Right atrium auricular region (tissue), 2 donors: Measurements from ENCODE around the gene CYP4B1. TPM values are rescaled to one million over a fixed set of nuclear protein-coding genes. Genes with fewer than 3 reads are reported as not detected.

Experiments
- DNase-seq: peaks from one replicate; pipeline ENCODE4 v3.0.0-alpha.2; 2019; ENCODE audit warnings: low spot score
- H3K27ac ChIP-seq, 2 donors: fragments of 200-600 bp; sonication (generic); 1 replicate in 1 of 2; 2 replicates in 1 of 2; pipeline ENCODE4 v1.5.1; 2016 to 2019
- H3K27me3 ChIP-seq, 2 donors: fragments of 200-600 bp; sonication (generic); one replicate each; pipeline versions ENCODE4 v1.5.1 to v1.6.0; 2017 to 2019
- H3K36me3 ChIP-seq: fragments of 200-600 bp; sonication (generic); one replicate; pipeline ENCODE4 v1.5.1; 2016
- H3K4me1 ChIP-seq, 2 donors: fragments of 200-600 bp; sonication (generic); one replicate each; pipeline versions ENCODE4 v1.5.1 to v1.6.0; 2017 to 2019
- H3K4me3 ChIP-seq, 2 donors: fragments of 200-600 bp; sonication (generic); 1 replicate in 1 of 2; 2 replicates in 1 of 2; pipeline ENCODE4 v1.5.1; 2017 to 2019; ENCODE audit warnings: mild to moderate bottlenecking in 1 of 2, moderate library complexity in 1 of 2
- H3K9me3 ChIP-seq, 2 donors: fragments of 200-600 bp; sonication (generic); one replicate each; pipeline ENCODE4 v1.5.1; 2019
- total RNA-seq, 2 donors: library from RNA; depleted of rRNA; stranded (reverse); fragments of >200 nt; gene quantifications; one replicate each; pipeline ENCODE4 v1.1.0, GENCODE V29; 2016
- TF ChIP-seq, protein P1 (sequence below), 2 donors: fragments of 200-600 bp; sonication (generic); IDR thresholded peaks; one replicate each; pipeline ENCODE4 v1.5.1; 2019; ENCODE audit warnings: antibody characterized with exemption in 2 of 2

Gene CYP4B1
- total RNA-seq, 2 donors from 2014 or later: 20.0 to 47.8 TPM

- H3K4me3 ChIP-seq: no peak overlapping the region
- H3K9me3 ChIP-seq: no peaks in the 10 kb centered on the region
- no peaks in the 10 kb centered on the region for H3K27me3 ChIP-seq
- peaks cover 0 to 25% of the 10 kb centered on the region in 2 donors for H3K4me1 ChIP-seq
- peak overlapping the region in 1 of 2 donors; percentile 7 for H3K27ac ChIP-seq
- DNase-seq: no peak
- H3K36me3 ChIP-seq: peaks cover 33% of the 10 kb centered on the region
- TF ChIP-seq, protein P1, sequence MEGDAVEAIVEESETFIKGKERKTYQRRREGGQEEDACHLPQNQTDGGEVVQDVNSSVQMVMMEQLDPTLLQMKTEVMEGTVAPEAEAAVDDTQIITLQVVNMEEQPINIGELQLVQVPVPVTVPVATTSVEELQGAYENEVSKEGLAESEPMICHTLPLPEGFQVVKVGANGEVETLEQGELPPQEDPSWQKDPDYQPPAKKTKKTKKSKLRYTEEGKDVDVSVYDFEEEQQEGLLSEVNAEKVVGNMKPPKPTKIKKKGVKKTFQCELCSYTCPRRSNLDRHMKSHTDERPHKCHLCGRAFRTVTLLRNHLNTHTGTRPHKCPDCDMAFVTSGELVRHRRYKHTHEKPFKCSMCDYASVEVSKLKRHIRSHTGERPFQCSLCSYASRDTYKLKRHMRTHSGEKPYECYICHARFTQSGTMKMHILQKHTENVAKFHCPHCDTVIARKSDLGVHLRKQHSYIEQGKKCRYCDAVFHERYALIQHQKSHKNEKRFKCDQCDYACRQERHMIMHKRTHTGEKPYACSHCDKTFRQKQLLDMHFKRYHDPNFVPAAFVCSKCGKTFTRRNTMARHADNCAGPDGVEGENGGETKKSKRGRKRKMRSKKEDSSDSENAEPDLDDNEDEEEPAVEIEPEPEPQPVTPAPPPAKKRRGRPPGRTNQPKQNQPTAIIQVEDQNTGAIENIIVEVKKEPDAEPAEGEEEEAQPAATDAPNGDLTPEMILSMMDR (IDR thresholded peaks at IDR 0.05): no peak
Measured at GRCh38 chr1:46812996-46813857, 14.4 kb downstream of the CYP4B1 start.

DNA sequence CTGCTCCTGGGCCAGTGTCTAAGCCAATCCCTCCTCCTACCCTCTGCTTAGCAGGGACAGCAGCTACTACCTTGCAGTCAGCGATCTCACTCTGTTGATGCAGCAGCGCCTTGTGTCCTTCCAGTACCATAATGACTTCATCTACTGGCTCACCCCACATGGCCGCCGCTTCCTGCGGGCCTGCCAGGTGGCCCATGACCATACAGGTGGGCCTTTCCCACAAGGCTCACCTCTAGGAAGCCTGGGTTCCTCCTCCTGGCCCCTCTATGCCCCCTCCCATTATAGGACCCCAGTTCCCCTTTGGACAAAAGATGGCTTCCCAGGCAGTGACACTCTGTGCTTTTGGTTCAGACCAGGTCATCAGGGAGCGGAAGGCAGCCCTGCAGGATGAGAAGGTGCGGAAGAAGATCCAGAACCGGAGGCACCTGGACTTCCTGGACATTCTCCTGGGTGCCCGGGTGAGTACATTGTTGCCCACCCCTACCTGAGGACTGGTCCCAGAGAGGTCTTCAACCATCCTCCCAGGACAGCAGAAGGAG is 15.1 kb downstream of the CYP4B1 start:
- Histone ChIP-seq H3K27me3 (no peaks in the 10 kb centered on the region), H3K9me3 (no peaks in the 10 kb centered on the region), H3K4me1 (peaks cover 0 to 25% of the 10 kb centered on the region in 2 donors), H3K27ac (no peak overlapping the region), H3K36me3 (peaks cover 33% of the 10 kb centered on the region), H3K4me3 (no peak overlapping the region)
- TF ChIP-seq, protein P1 (IDR thresholded peaks at IDR 0.05): no peak
- DNase-seq: no peak

- DNase-seq: no peak
- Histone ChIP-seq H3K9me3 (no peaks in the 10 kb centered on the region), H3K4me1 (peaks cover 0 to 25% of the 10 kb centered on the region in 2 donors), H3K27me3 (no peaks in the 10 kb centered on the region), H3K4me3 (no peak overlapping the region), H3K27ac (no peak overlapping the region), H3K36me3 (peaks cover 33% of the 10 kb centered on the region)
- TF ChIP-seq, protein P1 (IDR thresholded peaks at IDR 0.05): no peak
Measured at GRCh38 chr1:46815133-46815532, 16.3 kb downstream of the CYP4B1 start.

- H3K4me1 ChIP-seq: peaks cover 0 to 8% of the 10 kb centered on the region in 2 donors
- H3K27ac ChIP-seq: no peak overlapping the region
- DNase-seq: no peak
- H3K36me3 ChIP-seq: peaks cover 33% of the 10 kb centered on the region
- no peaks in the 10 kb centered on the region for H3K27me3 ChIP-seq
- no peaks in the 10 kb centered on the region for H3K9me3 ChIP-seq
- TF ChIP-seq, protein P1 (IDR thresholded peaks at IDR 0.05): no peak
- H3K4me3 ChIP-seq: no peak overlapping the region
Measured at GRCh38 chr1:46816930-46817329, 18.1 kb downstream of the CYP4B1 start.

DNA sequence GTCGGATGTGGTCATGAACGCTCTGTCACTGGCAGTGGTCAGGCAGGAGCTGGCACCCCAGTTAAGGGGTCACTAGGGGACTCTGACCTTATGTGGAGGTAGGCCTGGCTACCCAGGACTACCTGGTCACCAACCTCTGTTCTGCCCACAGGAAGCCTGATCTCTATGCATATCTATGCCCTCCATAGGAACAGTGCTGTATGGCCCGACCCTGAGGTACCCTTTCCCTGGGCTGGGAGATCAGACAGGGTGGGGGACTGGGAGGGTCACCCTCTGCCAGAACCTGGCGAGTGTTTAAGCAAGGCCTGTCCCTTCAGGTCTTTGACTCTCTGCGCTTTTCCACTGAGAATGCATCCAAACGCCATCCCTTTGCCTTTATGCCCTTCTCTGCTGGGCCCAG is 19.0 kb downstream of the CYP4B1 start:
- DNase-seq: no peak
- peaks cover 33% of the 10 kb centered on the region for H3K36me3 ChIP-seq

More for the DNA sequence above, 19.0 kb downstream of the CYP4B1 start:
- TF ChIP-seq, protein P1 (IDR thresholded peaks at IDR 0.05): no peak
- Histone ChIP-seq H3K4me1 (peaks cover 0 to under 1% of the 10 kb centered on the region in 2 donors), H3K9me3 (no peaks in the 10 kb centered on the region), H3K4me3 (no peak overlapping the region), H3K27me3 (no peaks in the 10 kb centered on the region), H3K27ac (no peak overlapping the region)
